ENCODE measurements around the gene SYVN1. TPM values are rescaled to one million over a fixed set of nuclear protein-coding genes. Genes with fewer than 3 reads are reported as not detected.

The SYVN1 gene
- total RNA-seq, 1 donor from 2014 or later, result 14.8 TPM

DNA sequence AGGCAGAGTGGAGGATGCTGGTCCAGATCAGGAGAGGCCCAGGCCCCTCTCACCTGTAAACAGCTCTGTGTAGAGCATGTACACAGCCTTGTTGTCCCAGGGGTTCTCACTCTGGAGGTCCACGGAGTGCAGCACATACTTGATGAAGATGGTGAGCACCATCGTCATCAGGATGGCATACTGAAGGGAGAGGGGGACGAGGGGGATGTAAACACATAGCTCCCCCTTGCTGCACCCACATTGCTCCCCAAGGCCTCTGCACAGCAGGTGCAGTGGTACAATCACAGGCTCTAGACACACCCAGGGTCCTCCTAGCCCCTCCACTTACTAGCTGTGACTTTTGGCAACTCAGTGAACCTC, 2.9 kb downstream of the SYVN1 start:
- DNase-seq (ENCODE audit: low read depth), result no peak
- TF ChIP-seq, protein P1, sequence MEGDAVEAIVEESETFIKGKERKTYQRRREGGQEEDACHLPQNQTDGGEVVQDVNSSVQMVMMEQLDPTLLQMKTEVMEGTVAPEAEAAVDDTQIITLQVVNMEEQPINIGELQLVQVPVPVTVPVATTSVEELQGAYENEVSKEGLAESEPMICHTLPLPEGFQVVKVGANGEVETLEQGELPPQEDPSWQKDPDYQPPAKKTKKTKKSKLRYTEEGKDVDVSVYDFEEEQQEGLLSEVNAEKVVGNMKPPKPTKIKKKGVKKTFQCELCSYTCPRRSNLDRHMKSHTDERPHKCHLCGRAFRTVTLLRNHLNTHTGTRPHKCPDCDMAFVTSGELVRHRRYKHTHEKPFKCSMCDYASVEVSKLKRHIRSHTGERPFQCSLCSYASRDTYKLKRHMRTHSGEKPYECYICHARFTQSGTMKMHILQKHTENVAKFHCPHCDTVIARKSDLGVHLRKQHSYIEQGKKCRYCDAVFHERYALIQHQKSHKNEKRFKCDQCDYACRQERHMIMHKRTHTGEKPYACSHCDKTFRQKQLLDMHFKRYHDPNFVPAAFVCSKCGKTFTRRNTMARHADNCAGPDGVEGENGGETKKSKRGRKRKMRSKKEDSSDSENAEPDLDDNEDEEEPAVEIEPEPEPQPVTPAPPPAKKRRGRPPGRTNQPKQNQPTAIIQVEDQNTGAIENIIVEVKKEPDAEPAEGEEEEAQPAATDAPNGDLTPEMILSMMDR (conservative IDR thresholded peaks at IDR 0.05; ENCODE audit: low read depth, low read length), result no peak
- no peak overlapping the region for H3K4me3 ChIP-seq (ENCODE audit: low read depth, low read length)

GRCh38 chr11:65130631-65131416, 3.5 kb downstream of the SYVN1 start:
- TF ChIP-seq, protein P1 (conservative IDR thresholded peaks at IDR 0.05; ENCODE audit: low read depth, low read length), result no peak
- no peak overlapping the region for H3K4me3 ChIP-seq (ENCODE audit: low read depth, low read length)
- no peak for DNase-seq (ENCODE audit: low read depth)

DNA sequence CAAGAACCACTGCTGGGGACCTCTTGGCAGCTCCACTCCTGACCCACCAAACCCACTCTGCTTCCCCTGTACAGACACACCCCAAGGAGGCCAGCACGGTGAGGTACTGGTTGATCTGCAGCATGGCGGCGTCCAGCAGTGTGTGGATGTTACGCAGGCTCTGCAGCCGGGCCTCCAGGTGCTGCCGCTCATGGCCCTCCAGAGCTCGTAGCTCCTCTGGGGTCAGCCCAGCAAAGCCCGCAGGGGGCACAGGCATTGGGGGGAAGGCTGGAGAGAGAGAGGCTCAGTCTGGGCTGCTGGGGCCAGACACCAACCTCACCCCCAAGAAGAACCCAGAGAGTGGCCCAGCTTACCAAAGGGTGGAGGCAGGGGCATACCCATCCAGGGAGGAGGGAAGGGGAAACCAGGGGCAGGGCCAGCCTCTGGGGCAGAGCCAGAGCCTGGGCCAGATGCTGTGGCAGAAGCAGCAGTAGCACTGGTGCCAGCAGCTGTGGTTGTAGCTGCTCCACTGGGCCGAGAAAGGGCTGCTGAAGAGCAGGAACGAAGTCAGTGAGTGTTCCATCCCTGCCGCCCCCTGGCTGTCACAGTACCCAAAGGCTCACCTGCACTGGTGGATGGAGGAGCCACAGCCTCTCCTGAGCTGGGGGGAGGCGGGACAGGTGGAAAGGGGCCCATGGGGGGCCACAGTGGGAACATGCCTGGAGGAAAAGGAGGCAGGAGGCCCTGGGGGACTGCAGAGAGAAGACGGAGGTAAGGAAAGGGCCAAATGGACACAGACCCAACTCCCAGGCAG, 4.5 kb downstream of the SYVN1 start:
- DNase-seq (ENCODE audit: low read depth), result no peak
- TF ChIP-seq, protein P1 (conservative IDR thresholded peaks at IDR 0.05; ENCODE audit: low read depth, low read length), result no peak
- H3K4me3 ChIP-seq (ENCODE audit: low read depth, low read length), result no peak overlapping the region

DNA sequence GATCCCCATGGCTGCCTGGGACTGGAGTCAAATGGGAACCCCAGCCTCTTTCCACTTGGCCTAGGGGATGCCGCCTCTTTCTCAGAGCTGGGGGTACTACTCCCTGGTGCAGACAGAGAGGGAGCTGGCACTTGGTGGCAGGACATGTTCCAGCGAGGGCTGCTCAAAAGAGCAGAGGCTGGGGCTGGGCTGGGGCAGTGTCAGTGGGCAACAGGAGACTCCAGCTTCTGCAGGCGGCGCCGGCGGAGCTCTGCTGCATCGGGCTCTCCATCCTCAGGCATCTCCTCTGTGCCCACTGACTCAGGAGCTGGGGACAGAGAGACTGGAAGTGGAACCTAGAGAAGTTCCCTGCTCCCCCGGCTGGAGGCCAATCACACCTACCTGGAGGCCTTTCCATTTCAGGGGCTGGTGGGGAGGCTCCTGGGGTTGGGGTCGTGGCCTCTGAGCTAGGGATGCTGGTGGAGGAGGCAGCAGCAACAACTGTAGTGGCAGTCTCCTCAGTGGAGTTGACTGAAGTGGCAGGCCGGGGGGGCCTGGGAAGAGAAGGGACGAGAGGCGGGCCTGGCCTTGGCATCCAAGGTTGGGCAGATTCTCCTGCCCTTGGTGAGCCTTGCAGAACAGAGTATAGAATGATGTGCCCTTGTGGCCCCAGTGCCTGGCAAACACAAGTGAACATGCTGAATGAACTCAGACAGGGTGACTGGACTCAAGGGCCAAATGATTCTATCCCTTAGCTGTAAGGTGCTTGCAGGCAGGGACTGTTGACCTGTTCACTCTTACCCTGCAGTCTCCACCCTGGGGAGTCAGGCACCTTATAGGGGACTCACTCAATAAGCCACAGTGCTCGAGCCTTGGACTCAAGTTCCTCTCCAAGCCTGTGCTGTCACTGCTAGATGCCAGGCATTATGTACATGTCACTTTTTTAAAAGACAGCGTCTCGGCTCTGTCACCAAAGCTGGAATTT, 5.9 kb downstream of the SYVN1 start:
- H3K4me3 ChIP-seq (ENCODE audit: low read depth, low read length), result no peak overlapping the region
- no peak for DNase-seq (ENCODE audit: low read depth)
- TF ChIP-seq, protein P1 (conservative IDR thresholded peaks at IDR 0.05; ENCODE audit: low read depth, low read length), result no peak

- no peak overlapping the region for H3K4me3 ChIP-seq (ENCODE audit: low read depth, low read length)
- no peak for DNase-seq (ENCODE audit: low read depth)
- TF ChIP-seq, protein P1 (conservative IDR thresholded peaks at IDR 0.05; ENCODE audit: low read depth, low read length), result no peak
Measured at GRCh38 chr11:65127473-65128181, 6.7 kb downstream of the SYVN1 start.

- TF ChIP-seq, protein P1 (conservative IDR thresholded peaks at IDR 0.05; ENCODE audit: low read depth, low read length), result no peak
- H3K4me3 ChIP-seq (ENCODE audit: low read depth, low read length), result no peak overlapping the region
- DNase-seq (ENCODE audit: low read depth), result no peak
Measured at GRCh38 chr11:65126624-65127274, 7.6 kb downstream of the SYVN1 start.
